Right lobe of liver (tissue), 4 donors: ENCODE measurements around the gene NCAPD2.

ENCODE experiments used
- CTCF ChIP-seq, 4 donors: fragments of 200-600 bp in 3 of 4; fragments of 450-650 bp in 1 of 4; IDR thresholded peaks; one replicate each; pipeline versions ENCODE4 v1.5.1 to v1.8.0; 2016 to 2022; ENCODE audit warnings: antibody characterized with exemption in 4 of 4, mild to moderate bottlenecking in 2 of 4
- POLR2A ChIP-seq: fragments of 450-650 bp; IDR thresholded peaks from one replicate; pipeline ENCODE4 v1.6.1; 2017; ENCODE audit warnings: antibody characterized with exemption, mild to moderate bottlenecking
- donor health status: DM: no; HTN: no; CAD: no.
- donor health status: DM: no; HTN: no; CAD: no.
- donor health status: DM: no; HTN: yes; CAD: no.

GRCh38 chr12:6522193-6522592, 28.3 kb downstream of the NCAPD2 start:
- TF ChIP-seq CTCF (IDR thresholded peaks at IDR 0.05) = no peak
- TF ChIP-seq POLR2A = no peak
